Measurements from ENCODE around the gene RNF224.

RNF224 gene

DNA sequence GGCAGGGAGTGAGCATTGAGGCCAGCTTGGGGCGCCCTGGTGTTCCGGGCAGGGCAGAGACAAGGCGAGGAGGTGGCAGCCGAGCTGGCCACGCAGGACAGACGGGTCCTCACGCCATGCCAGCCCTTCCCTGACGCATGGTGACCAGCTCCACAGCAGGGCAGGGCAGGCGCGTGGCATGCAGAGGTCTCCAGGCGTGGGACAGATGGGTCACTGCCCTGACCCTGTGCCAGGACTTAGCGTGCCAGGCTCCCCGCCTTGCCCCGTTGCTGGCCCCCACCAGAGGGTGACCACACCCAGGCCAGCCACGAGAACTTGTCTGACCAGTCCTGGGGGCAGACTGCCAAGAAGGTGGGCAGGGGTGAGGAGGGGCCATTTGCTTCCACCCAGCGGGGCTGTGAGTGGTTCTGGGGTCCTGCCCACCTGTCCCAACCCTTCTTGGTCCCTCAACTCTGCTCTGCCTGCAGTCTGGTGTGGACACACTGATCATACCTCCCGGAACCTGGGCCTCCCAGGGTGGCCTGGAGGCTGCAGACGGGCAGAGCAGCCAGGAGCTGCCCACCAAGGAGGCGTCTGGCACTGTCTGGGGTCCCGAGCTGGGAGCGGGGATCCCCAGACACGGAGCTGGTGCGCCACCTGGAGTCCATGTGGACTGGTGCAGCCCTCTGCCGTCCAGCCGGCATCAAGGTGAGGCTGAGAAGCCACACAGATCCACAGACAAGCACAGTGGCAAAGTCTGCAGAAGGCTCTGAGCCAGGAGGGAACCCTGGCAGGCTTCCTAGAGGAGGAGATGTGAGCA lies at the start of gene RNF224:
TSS of gene RNF224 (plus strand) at position 449 of the 799 bp plus-strand sequence. CDS start 834 bp downstream, outside the sequence.
- peak; percentile 71 to 84 (median 75) for DNase-seq (ENCODE audit: low read depth in 2 of 3, low spot score in 1 of 3)

GRCh38 chr9:137178201-137178938 lies 48.9 kb upstream of the RNF224 start:
- DNase-seq (ENCODE audit: low read depth in 2 of 3, low spot score in 1 of 3): no peak

GRCh38 chr9:137178939-137179630 lies 48.2 kb upstream of the RNF224 start:
- DNase-seq (ENCODE audit: low read depth in 2 of 3, low spot score in 1 of 3): no peak

DNA sequence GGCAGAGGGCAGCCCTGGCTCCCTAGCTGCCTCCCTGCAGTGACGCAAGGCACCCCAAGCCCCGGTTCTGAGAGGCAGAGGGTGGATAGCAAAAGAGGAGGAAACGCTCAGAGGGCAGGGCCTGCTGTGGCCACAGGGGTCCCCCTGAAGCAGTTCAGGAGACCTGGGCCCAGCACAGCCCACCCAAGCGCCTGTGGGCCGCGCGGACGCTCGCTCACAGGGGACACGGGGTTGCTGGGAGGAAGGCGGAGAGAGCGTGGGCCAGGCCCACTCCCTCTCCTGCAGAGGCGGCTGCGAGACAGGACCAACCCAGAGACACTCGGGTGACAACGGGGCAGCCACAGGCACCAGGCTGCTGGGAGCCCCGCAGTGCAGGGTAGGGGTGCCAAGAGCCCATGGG lies 47.5 kb upstream of the RNF224 start:
- no peak for DNase-seq (ENCODE audit: low read depth in 2 of 3, low spot score in 1 of 3)

DNA sequence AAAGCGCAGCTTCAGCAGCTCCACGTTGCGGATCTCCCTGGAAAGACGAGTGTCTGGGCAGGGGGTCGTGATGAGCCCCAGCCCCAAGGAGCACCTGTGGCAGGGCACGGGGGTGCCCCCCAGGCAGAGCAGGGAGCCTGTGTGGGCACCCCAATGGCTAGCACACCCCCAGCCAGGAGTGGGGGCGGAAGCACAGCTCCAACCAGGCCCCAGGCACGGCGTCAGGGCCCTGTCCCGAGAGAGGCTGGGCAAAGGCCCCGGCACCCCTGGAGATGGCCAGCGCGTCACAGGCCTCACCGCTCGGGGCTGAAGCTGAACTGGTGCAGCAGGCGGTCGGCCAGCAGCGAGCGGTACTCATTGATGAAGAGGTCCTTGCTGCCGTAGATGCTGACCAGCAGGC lies 46.8 kb upstream of the RNF224 start:
- no peak for DNase-seq (ENCODE audit: low read depth in 2 of 3, low spot score in 1 of 3)

- DNase-seq (ENCODE audit: low read depth in 2 of 3, low spot score in 1 of 3): no peak
Measured at GRCh38 chr9:137181680-137182079, 45.6 kb upstream of the RNF224 start.

GRCh38 chr9:137182836-137183235 lies 44.5 kb upstream of the RNF224 start:
- no peak for DNase-seq (ENCODE audit: low read depth in 2 of 3, low spot score in 1 of 3)

- no peak for DNase-seq (ENCODE audit: low read depth in 2 of 3, low spot score in 1 of 3)
Measured at GRCh38 chr9:137183980-137184595, 43.2 kb upstream of the RNF224 start.

GRCh38 chr9:137184881-137185660 lies 42.2 kb upstream of the RNF224 start:
- no peak for DNase-seq (ENCODE audit: low read depth in 2 of 3, low spot score in 1 of 3)

DNA sequence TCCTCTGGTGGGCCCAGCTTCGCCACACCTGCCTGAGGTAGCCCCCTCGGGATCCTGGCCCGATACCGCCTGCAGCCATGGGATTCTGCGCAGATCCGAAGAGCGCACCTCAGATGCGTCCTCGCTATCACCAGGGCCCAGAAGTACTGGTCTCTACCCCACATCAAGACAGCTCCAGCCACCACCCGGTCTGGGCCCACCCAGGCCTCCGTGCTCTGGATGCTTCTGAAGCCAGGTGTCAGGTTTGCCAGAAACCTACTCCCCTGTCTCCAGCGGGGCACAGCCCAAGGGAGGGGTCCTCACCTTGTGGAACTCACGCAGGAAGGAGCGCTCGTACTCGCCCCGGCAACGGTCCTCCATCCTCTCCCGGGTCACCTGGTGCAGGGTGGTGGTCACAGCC lies 41.4 kb upstream of the RNF224 start:
- DNase-seq (ENCODE audit: low read depth in 2 of 3, low spot score in 1 of 3): no peak

GRCh38 chr9:137186385-137186784 lies 40.9 kb upstream of the RNF224 start:
- DNase-seq (ENCODE audit: low read depth in 2 of 3, low spot score in 1 of 3): no peak

DNA sequence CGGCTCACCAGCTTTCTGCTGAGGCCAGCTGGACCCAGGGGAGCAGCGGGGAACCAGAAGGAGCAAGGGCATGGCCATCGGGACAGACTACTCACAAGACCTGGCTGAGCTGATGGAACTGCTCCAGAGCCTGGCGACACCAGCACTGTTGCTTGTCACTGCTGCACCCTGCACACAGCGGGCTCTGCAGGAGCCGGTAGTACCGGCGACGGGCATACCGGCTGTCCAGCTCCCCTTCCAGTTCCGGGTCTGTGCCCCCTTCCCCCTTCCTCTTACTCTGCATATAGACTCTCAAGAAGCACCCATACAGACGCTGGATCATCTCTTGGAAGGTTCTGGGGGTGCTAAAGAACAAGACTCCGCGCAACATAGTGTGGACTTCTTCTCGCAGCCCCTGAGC lies 39.9 kb upstream of the RNF224 start:
- no peak for DNase-seq (ENCODE audit: low read depth in 2 of 3, low spot score in 1 of 3)

GRCh38 chr9:137188086-137188489 lies 39.2 kb upstream of the RNF224 start:
- no peak for DNase-seq (ENCODE audit: low read depth in 2 of 3, low spot score in 1 of 3)

GRCh38 chr9:137188490-137189296 lies 38.6 kb upstream of the RNF224 start, which contains the start of the genes ANAPC2 and SSNA1:
Gene ANAPC2, minus strand, starts transcription at chr9:137188560. Its CDS starts 28 bp downstream, at chr9:137188532.
Gene SSNA1, plus strand, starts transcription at chr9:137188676. Its CDS starts 51 bp downstream, at chr9:137188727.
- peak; percentile 84 to 89 (median 89) for DNase-seq (ENCODE audit: low read depth in 2 of 3, low spot score in 1 of 3)

- no peak for DNase-seq (ENCODE audit: low read depth in 2 of 3, low spot score in 1 of 3)
Measured at GRCh38 chr9:137189297-137190295, 37.7 kb upstream of the RNF224 start.

- DNase-seq (ENCODE audit: low read depth in 2 of 3, low spot score in 1 of 3): no peak
Measured at GRCh38 chr9:137190315-137190856, 36.9 kb upstream of the RNF224 start.

- no peak for DNase-seq (ENCODE audit: low read depth in 2 of 3, low spot score in 1 of 3)
Measured at GRCh38 chr9:137191245-137191644, 36.1 kb upstream of the RNF224 start.
